HG03064 (cell line): Measurements from ENCODE around the gene PERM1.
"Not testable (repeated sequence)": the region's sequence is repeated elsewhere in the genome, so short reads cannot be mapped to it uniquely, and the experiment has no call there.

Source experiments
- ATAC-seq: cut with Tn5 transposase; IDR thresholded peaks from one replicate; pipeline ENCODE4 v1.9.1; 2021; ENCODE audit warnings: low read depth; ENCODE audit not compliant: unreplicated experiment

The PERM1 gene

DNA sequence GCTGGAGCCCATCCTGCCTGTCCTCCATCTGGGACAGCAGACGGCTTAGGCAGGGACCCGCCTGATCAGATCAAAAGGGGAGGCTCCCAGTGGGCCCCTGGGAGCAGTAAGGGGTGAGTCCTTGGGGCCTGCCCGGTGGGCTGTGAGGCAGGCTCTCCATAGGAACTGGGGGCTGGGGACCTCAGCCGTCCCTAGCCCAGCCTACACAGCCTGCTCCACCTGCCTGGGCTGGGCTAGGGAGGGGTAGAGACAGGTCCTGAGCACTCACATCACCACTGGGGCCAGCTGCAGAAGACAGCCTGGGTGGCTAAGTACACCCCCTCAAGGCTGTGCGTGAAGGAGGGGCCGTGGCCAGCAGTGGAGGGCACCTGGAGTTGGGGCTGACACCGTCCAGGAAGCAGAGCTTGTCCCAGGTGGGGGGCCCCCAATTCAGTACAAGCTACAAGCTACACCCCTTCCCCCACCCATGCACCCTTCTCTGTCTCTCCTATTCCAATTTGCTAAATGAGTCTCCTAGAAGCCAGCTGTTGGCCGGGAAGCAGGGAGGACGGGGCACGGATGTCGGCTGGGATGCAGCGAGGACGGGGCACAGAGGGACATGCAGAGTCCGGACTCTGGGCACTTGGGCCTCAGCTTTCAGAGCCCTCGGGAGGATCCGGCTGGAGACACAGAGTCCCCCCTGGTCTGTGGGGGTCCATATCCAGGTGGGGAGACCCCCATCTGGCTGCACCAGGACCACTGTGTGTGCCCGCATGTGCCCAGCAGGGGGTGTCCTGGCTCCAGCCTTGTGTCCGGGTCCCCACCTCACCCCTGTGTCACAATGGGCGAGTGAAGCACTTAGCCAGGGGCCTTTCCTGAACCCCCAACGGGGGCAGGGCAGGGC is 33.1 kb upstream of the PERM1 start:
- no peak for ATAC-seq

DNA sequence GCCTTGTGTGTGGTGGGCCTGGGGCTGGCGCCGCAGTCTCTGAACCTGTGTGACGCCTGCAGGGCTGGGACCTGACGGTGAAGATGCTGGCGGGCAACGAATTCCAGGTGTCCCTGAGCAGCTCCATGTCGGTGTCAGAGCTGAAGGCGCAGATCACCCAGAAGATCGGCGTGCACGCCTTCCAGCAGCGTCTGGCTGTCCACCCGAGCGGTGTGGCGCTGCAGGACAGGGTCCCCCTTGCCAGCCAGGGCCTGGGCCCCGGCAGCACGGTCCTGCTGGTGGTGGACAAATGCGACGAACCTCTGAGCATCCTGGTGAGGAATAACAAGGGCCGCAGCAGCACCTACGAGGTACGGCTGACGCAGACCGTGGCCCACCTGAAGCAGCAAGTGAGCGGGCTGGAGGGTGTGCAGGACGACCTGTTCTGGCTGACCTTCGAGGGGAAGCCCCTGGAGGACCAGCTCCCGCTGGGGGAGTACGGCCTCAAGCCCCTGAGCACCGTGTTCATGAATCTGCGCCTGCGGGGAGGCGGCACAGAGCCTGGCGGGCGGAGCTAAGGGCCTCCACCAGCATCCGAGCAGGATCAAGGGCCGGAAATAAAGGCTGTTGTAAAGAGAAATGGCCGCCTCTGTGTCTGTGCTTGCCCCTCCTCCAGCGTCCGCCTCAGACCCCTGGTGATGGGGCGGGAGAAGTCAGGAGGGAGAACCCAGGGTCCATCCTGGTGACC is 32.2 kb upstream of the PERM1 start:
- ATAC-seq = no peak

DNA sequence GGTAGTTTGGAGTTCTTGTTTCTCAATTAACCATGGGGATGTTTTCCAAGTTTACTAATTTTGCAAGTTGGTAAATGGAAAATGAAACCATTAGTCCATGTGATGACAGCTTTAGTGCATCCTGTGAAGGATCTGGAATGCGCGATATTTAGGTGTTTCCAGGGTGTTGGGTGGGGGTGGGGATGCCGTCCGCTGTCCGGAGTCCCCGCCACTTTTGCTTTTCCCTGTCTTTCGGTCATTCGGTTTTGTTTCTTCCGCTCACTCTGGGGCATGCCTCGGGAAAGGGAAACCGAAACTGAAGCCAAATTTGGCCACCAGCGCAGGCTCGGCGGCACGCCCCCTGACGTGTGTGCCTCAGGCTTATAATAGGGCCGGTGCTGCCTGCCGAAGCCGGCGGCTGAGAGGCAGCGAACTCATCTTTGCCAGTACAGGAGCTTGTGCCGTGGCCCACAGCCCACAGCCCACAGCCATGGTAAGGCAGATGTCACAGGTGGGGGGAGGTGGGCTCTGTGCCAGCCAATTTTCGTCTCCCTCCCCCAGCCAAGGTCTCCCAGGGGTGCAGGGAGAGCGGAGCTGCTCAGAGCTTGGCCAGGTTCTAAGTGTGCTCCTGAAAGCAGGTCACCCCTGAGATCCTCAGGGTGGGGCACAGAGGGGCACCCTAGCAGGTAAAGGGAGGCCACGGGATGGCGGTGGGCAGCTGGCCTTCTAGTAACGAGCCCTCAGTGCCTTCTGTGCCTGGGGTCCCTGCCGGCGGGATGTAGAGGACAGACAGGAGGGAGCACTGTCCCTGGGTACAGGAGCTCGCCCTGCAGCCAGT is 31.4 kb upstream of the PERM1 start, which contains the start of gene ISG15:
Gene ISG15, plus strand, starts transcription at position 393 of the 817 bp plus-strand sequence. Its CDS starts 77 bp downstream, at position 470.
- ATAC-seq = peak; percentile 77

DNA sequence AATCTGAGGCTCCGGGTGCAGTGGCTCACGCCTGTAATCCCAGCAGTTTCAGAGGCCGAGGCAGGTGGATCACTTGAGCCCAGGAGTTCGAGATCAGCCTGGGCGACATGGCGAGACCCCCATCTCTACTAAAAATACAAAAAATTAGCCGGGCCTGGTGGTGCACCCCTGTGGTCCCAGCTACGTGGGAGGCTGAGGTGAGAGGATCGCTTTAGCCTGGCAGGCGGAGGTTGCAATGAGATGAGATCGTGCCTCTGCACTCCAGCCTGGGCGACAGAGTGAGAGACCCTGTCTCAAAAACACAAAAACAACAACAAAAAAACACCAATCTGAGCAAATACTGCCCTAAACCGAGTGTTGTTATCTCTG is 30.8 kb upstream of the PERM1 start:
- not testable (repeated sequence) for ATAC-seq

DNA sequence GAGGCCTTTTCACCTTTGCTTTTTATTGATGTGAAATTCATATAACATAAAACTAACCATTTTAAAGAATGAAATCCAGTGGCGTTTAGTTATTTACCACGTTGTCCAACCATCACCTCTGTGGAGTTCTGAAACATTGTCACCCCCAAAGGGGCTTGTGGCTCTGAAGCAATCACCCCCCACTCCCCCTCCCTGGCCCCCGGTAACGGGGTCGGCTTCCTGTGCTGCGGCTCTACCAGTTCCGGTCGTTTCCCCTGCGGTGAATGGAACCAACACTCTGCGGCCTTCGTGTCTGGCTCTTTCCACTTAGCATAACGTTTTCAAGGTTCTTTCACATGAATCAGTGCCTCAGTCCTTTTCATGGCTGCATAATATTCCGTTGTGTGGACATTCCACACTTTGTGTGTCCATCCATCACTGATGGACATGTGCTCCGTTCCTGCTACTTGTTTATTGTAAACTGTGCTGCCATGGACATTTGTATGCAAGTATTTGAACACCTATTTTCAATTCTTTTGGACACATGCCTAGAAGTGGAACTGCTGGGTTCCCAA is 29.6 kb upstream of the PERM1 start:
- no peak for ATAC-seq

DNA sequence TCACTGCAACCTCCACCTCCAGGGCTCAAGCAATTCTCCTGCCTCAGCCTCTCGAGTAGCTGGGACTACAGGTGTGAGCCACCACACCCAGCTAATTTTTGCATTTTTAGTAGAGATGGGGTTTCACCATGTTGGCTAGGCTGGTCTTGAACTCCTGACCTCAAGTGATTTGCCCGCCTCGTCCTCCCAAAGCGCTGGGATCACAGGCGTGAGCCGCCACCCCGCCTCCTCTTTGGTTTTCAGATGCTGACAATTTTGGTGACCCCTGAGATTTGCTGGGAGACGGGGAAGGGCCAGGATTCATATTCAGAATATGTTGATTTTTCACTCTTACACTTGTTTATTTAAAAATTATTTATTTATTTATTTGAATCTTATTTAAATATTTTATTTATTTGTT is 28.2 kb upstream of the PERM1 start:
- not testable (repeated sequence) for ATAC-seq

DNA sequence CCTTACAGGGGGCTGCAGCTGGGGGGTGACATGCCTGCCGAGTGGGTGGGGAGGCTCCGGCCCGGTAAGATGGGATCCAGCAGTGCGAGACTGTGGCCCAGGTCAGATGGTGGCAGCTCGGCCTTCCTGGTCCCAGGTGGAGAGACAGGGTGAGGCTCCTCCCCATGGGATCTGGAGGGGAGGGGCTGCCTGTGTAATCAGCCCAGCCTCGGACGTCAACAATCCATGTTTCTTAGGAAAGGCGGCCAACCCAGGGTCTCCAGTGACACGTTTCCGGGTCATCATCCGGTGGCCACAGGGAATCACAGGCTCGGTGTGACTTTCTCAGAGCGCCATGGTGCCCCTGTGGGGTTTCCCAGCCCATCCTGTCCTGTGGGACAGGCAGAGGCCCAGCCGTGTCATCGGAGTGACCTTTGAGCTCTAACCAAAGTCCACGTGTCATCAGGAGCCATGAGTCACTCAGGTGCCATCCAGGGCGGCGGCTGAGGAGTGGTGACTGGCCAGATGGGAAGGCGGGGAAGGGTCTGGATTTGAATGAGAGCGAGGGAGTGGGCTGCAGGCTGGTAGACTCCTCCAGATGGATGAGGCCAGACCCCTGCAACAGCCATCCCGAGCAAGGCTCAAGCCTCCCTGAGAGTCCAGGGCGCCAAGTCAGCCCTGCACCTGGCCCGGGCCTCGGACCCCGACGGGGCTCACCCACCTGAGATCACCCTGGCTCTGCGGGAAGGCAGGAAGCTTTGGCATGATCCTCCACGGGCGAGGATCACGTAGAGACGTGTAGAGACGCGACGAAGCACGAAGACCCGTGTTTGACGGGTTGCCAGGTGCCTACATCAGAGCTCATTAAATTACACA is 24.6 kb upstream of the PERM1 start:
- ATAC-seq = no peak

DNA sequence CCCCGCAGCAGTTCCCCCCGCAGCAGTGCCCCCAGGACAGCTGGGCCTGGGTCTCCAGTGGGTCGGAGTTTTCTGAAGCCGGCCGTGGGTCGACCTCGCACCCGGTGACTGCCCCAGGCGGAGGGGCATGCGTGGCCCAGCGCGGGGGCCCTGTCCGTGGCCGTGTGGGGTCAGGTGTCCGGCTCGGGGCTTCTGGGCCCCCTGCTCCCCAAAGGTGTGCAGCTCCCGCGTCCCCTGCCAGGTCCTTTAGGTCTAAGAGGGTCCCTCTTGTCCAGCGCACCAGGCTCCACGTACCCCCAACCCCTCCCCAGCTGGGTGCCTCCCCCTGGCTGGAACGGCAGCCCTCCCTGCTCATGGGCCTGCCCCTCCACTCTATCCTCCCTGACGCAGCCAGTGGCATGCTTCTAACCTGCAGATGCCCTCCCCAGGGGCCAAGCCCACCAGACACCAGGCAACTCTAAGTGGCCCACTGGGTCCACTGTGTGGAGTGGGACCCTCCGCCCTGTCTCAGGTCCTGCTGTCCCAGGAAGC is 23.9 kb upstream of the PERM1 start:
- no peak for ATAC-seq

DNA sequence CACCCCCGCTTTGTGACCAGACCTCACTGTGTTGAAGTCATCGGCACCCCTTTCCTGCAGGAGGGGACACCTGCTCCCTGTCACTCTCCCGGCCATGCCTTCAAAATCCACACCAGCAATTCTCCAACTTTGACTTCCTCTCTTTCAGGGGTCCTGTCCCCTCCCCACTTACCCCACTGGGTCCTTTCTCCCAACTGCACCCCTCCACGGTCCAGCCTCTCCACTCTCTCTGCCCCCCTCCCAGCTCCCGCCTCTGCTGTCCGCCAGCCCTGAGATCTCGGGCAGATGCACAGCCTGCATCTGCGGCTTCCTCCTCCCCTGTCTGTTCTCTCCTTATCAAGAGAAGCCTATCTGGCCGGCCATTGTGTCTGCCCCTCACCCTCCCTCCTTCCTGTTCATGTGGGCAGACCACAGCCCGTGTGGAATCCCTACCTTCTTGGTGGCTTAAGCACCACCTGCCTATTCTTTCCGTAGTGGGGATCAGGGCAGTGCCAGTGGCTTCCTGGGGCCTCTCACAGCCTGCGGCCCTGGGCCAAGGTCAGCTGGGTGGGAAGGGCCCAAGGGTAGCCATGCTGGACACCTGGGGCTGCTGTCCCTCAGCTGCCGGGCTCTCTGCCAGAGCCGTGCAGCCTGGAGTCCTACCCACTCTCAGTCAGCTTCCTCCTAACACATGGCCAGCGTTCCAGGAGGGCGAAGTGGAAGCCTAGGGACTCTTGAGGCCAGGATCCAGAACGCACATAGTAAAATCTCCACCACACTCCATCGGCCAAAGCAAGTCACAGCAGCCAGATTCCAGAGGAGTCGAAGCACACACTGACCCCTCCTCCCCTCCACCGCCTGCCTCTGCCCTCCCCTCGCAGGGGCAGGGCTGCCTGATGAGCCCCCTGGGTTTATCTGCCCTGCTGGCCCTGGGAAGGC is 23.1 kb upstream of the PERM1 start:
- ATAC-seq = no peak

DNA sequence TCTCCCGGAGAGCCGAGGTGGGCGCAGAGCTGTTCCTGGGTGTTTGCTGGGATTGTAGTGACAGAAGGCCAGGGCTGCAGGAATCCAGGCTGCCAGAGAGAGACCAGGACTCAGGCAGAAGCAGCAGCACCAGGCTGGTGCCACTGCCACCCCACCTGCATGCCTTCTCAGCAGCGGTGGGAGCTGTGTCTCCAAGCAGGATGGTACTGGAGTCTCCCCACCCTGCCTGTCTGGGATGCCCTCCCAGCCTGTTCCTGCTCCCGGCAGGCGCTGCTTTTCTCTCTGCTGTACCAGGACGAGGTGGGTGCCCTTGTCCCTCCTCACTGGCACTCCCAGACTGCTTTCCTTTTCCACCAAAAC is 22.5 kb upstream of the PERM1 start:
- ATAC-seq = no peak

DNA sequence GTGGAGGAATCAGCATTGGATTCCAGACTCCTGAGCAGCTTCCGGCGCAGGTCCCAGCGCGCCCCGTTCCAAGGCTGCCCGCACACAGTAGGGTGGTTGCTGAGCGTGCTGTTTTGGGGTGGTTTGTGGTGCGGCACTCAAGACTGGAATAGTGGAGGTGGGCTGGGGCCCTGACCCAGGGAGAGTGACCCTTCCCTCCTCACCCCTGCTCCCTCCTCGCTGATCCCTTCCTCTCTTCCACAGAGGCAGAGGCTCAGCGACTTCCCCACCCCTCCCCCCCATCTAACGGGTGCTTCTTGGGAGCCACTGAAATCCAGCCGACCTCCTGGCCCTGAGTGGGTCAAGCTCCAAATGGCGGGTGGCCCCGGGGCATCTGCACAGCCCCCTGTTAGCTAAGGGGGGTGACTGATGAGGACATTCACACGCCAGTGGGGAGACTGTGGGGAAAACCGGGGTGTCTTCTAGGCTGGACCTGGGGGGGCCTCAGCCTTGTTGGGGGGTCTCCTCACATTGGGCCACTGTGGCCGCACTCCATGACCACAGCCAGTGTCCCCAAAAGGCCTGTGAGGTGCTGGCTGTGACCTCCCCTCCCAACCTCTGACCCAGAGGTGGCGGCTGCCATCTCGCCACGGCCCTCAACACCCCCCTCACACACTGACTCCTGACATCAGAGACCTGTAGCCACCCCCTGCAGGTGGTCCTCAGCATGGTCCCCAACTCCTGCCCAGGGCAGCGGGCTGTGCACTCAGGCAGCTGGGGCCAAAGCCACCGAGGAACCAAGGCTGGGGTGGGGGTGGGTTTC is 21.9 kb upstream of the PERM1 start:
- ATAC-seq = no peak

DNA sequence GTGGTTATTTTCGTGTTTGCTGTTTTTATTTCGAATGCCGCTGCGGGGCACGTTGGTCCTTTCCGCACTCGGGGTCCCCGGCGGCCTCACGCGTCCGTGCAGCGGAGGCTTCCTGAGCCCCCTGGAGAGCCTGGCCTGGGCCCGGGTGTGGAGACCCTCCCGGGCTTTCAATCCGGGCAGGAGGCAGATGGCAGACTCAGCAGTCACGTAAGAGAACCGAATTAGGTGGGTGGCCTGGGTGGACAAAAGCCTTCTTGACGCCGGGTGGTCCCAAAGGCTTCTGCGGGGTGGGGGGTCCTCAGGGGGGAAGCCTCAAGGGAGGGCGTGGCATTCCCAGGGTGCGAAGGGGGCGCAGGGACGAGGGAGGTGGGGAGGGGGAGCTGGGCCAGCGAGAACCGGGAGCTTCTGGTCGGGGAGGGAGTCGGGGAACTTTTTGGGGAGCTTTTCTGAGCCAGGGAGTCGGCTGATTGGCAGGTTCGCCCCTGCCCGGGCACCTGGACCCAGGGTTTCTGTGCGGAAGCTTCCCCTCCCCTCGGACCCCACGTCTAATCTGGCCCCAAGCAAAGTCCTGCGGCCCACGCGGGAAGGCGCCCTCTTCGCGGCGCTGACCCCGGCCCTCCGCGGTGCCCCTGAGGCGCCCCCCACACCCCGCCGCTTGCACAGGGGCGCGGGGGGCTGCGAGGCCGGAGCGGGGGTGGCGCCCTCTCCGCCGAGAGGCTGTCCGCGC is 19.3 kb upstream of the PERM1 start:
- ATAC-seq = no peak

DNA sequence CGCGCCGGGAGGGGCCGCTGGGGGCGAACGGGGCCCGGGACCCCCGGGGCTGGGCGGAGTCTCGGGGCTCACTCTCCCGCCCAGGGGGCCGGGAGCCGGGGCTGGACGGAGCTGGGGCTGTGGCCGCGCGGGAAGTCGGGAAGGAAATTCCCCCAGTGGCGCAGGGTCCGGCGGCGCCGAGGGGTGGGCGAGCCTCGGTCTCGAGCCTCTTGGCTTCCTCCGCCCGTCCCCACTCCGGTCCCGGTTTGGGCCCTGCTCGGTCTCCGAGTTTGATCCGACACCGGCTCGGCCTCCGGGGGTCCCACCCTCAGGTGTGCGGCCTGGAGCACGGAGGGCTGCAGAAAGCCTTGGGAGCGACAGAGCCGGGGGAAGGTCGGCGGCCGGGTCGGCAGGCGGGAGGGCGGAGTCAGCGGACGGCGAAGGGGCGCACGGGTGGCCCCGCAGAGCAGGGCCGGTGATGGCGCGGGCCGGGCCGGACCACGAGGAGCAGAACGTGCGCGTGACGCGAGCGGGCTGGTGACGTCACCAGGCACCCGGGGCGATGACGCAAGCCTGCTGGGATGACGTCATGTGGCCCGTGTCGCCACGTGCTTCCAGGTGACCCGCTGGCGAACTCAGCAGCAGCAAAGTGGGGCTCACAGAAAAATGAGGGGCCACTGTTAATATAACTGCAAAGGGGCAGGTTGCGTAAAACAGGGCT is 18.6 kb upstream of the PERM1 start:
- no peak for ATAC-seq

DNA sequence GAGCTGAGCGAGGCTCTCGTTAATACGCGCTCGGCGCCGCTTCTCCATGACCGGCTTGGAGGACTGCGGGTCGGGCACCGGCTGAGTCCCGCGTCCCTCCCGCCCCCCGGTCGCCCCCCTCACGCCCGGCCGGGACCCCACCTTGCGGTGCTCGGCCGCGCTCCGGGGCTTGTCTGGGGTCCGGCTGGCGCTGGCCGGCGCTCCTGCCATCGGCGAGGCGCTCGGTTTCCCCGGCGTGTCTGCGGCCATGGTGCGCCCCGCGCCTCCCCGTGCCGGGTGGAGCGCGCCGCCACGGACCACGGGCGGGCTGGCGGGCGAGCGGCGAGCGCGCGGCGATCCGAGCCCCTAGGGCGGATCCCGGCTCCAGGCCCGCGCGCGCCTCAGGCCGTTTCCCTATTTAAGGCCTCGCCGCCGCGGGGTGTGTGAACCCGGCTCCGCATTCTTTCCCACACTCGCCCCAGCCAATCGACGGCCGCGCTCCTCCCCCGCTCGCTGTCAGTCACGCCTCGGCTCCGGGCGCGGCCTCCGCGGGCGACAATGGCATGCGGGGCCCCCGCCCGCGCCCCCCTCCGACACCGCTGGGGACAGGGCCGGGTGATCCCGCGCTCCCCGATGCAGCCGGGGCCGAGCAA is 17.9 kb upstream of the PERM1 start, which contains the start of gene HES4:
Gene HES4, minus strand, starts transcription at position 373 of the 632 bp plus-strand sequence. Its CDS starts 124 bp downstream, at position 249.
- no peak for ATAC-seq

DNA sequence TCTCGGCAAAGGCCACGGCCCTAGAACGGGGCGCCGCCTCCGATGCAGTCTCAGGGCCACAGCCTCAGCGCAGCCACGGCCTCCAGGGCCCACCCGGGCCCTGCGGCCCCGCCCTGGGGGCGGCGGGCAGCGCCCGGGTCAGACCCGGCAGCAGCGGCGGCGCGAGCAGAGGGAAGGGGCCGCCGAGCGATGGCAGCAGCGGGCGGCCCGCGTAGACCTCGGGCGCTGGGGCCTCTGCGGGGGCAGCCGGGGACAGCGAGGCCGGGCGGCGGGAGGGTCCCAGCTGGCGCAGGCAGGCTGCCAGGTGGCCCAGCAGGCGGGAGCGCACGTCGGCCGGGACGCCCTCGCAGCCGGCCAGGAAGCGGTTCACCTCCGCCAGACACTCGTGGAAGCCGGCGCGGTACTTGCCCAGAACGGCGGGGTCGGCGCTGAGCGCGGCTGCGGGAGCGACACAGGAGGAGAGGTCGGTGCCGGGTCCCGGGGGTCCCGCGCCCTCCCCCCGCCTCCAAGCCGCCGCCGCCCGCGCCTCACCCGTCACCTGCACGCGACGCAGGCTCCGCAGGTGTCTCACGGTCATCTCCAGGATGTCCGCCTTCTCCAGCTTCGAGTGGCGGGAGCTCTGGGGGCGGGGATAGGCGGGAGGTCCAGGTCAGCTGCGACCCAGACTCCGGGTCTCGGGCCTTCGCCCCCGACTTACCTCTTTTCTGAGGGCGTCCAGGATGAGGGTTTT is 17.3 kb upstream of the PERM1 start:
- no peak for ATAC-seq

DNA sequence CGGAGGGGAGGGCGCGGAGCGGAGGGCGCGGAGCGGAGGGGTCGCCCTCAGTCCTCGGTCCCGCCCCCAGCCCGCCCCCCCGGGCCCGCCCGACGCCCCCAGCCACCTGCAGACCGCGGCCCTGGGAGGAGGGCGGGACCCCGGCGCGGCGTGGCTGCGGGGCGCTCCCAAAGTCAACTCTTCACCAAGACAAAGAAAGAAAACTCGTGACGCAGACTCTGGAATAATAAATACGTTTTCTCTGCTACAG is 16.8 kb upstream of the PERM1 start:
- ATAC-seq = no peak
